Stomach (tissue), 9 donors: ENCODE measurements around the gene PTCD1. TPM values are rescaled to one million over a fixed set of nuclear protein-coding genes. Genes with fewer than 3 reads are reported as not detected.
A peak's percentile ranks its signal among the peaks of the same experiment; 100 is the strongest.

Experiments used
- DNase-seq, 2 donors: peaks; one replicate each; pipeline versions ENCODE4 v3.0.0 to v3.0.0-alpha.2; 2013 to 2019
- H3K27ac ChIP-seq, 5 donors: fragments of 200-600 bp in 4 of 5; sonication (generic) in 4 of 5; one replicate each; pipeline ENCODE4 v1.5.1; 2013 to 2019; ENCODE audit warnings: mild to moderate bottlenecking in 1 of 5, moderate library complexity in 1 of 5
- H3K27me3 ChIP-seq, 3 donors: fragments of 200-600 bp; sonication (generic); one replicate each; pipeline ENCODE4 v1.5.1; 2017 to 2019; ENCODE audit warnings: mixed run types in 1 of 3
- H3K36me3 ChIP-seq, 4 donors: fragments of 200-600 bp; sonication (generic); 1 replicate in 3 of 4; 2 replicates in 1 of 4; pipeline ENCODE4 v1.5.1; 2016 to 2019
- H3K4me1 ChIP-seq, 4 donors: fragments of 200-600 bp; sonication (generic); one replicate each; pipeline ENCODE4 v1.5.1; 2016 to 2019
- H3K4me3 ChIP-seq, 4 donors: fragments of 200-600 bp; sonication (generic) in 3 of 4; one replicate each; pipeline ENCODE4 v1.5.1; 2016 to 2019; ENCODE audit warnings: mild to moderate bottlenecking in 1 of 4
- H3K9me3 ChIP-seq, 4 donors: fragments of 200-600 bp; sonication (generic); one replicate each; pipeline ENCODE4 v1.5.1; 2016 to 2019
- EP300 ChIP-seq: sonication (generic); formaldehyde crosslinking; IDR thresholded peaks from one replicate; pipeline ENCODE4 v1.6.1; 2017; ENCODE audit warnings: antibody characterized with exemption
- POLR2A ChIP-seq, 4 donors: fragments of 450-650 bp; IDR thresholded peaks; one replicate each; pipeline ENCODE4 v1.6.1; 2016; ENCODE audit warnings: antibody characterized with exemption in 4 of 4, control low read depth in 2 of 4, mild to moderate bottlenecking in 1 of 4, moderate library complexity in 1 of 4
- POLR2AphosphoS5 ChIP-seq, 3 donors: sonication (generic); formaldehyde crosslinking; IDR thresholded peaks; one replicate each; pipeline ENCODE4 v1.6.1; 2016; ENCODE audit warnings: antibody characterized with exemption in 3 of 3
- WGBS, 5 donors: extraction: QIAGEN DNeasy Blood & Tissue Kit in 3 of 5; methylation state at CpG; one replicate each; pipeline versions ENCODE4 v1.1.5 to v1.1.7; 2013 to 2018; 5-methylcytosine and 5-hydroxymethylcytosine counted together
- intact Hi-C: fragments of 100-400 bp; cut with DNase I; formaldehyde crosslinking; loops from one replicate; pipeline ENCODE4 v1.15.1; 2023; ENCODE audit warnings: low total_unique reads
- polyA plus RNA-seq, 3 donors: library from polyadenylated mRNA; stranded (reverse); fragments of 200-250 nt; gene quantifications; one replicate each; pipeline ENCODE4 v1.2.3, GENCODE V29; 2013
- total RNA-seq, 5 donors: library from RNA; depleted of rRNA; stranded (reverse); fragments of >200 nt; gene quantifications; one replicate each; pipeline versions ENCODE4 v1.1.0 to v1.2.3, GENCODE V29; 2014 to 2016
- TF ChIP-seq, protein P1 (sequence below), 7 experiments: fragments of 450-650 bp in 4 of 7; fragments of 200-600 bp in 3 of 7; sonication (generic) in 3 of 7; IDR thresholded peaks; one replicate each; pipeline ENCODE4 v1.5.1; 2016 to 2019; ENCODE audit warnings: antibody characterized with exemption in 7 of 7, control low read depth in 2 of 7, mild to moderate bottlenecking in 1 of 7
- donor health status: healthy with polysubstance abuse.
- donor health status: Bipolar disorder and iron deficiency.
- donor health status: healthy.

PTCD1 gene
- total and polyA plus RNA-seq, 8 donors: 0.87 to 3.5 (median 2.3) TPM

- Histone ChIP-seq H3K27me3 (no peaks in the 10 kb centered on the region), H3K4me1 (peaks cover 14 to 25% (median 22%) of the 10 kb centered on the region in 4 donors), H3K9me3 (no peaks in the 10 kb centered on the region), H3K4me3 (no peak overlapping the region), H3K36me3 (peaks cover 16 to 42% (median 40%) of the 10 kb centered on the region in 4 donors), H3K27ac (no peak overlapping the region)
- intact Hi-C loops: no loop called here
- peak in 1 of 2 donors; percentile 22 for DNase-seq
- 48 to 65% (median 60%) methylated on average over 9 of the region's 9 CpGs for WGBS, 5 donors
- TF ChIP-seq EP300: no peak
- TF ChIP-seq, protein P1, sequence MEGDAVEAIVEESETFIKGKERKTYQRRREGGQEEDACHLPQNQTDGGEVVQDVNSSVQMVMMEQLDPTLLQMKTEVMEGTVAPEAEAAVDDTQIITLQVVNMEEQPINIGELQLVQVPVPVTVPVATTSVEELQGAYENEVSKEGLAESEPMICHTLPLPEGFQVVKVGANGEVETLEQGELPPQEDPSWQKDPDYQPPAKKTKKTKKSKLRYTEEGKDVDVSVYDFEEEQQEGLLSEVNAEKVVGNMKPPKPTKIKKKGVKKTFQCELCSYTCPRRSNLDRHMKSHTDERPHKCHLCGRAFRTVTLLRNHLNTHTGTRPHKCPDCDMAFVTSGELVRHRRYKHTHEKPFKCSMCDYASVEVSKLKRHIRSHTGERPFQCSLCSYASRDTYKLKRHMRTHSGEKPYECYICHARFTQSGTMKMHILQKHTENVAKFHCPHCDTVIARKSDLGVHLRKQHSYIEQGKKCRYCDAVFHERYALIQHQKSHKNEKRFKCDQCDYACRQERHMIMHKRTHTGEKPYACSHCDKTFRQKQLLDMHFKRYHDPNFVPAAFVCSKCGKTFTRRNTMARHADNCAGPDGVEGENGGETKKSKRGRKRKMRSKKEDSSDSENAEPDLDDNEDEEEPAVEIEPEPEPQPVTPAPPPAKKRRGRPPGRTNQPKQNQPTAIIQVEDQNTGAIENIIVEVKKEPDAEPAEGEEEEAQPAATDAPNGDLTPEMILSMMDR (IDR thresholded peaks at IDR 0.05): no peak
Observed at GRCh38 chr7:99369767-99370391, 68.7 kb downstream of the PTCD1 start.

- Histone ChIP-seq H3K27ac (no peak overlapping the region), H3K27me3 (no peaks in the 10 kb centered on the region), H3K4me3 (no peak overlapping the region), H3K36me3 (peaks cover 26 to 53% (median 50%) of the 10 kb centered on the region in 4 donors), H3K9me3 (no peaks in the 10 kb centered on the region), H3K4me1 (peaks cover 10 to 21% (median 16%) of the 10 kb centered on the region in 4 donors)
- intact Hi-C loops: no loop called here
- no peak for DNase-seq
- WGBS, 5 donors: 89 to 96% (median 93%) methylated on average over 13 of the region's 13 CpGs
- TF ChIP-seq, protein P1 (IDR thresholded peaks at IDR 0.05): no peak
- TF ChIP-seq POLR2AphosphoS5 (IDR thresholded peaks at IDR 0.05) (no peak), POLR2A (IDR thresholded peaks at IDR 0.05) (no peak), EP300 (no peak)
Observed at GRCh38 chr7:99368750-99369389, 69.7 kb downstream of the PTCD1 start.

Other genes with a start within 250 kb of the PTCD1 start
- gene KPNA7, start 230.7 kb downstream of the PTCD1 start, total RNA-seq: 1 to 10 TPM in 2 of 5 donors, not detected in 3; 1.5 to 4.5 TPM
- 1 to 10 TPM in 1 of 3 donors, under 1 TPM in 2; 0.23 to 4.7 (median 0.62) TPM for gene KPNA7, start 230.7 kb downstream of the PTCD1 start, polyA plus RNA-seq
- gene MYH16, start 166.0 kb downstream of the PTCD1 start, total RNA-seq: under 1 TPM in 1 of 5 donors, not detected in 4; 0.37 TPM
- gene MYH16, start 166.0 kb downstream of the PTCD1 start, polyA plus RNA-seq: under 1 TPM in 1 of 3 donors, not detected in 2; 0.05 TPM
- 100 to 1,000 TPM in 4 of 5 donors, 10 to 100 TPM in 1; 93.3 to 220 (median 117) TPM for gene ARPC1A, start 112.9 kb downstream of the PTCD1 start, total RNA-seq
- 100 to 1,000 TPM; 165 to 344 (median 257) TPM for gene ARPC1A, start 112.9 kb downstream of the PTCD1 start, polyA plus RNA-seq
- gene ARPC1B, start 64.1 kb downstream of the PTCD1 start, total RNA-seq: 100 to 1,000 TPM in 3 of 5 donors, 10 to 100 TPM in 2; 25.1 to 229 (median 113) TPM
- 100 to 1,000 TPM in 2 of 3 donors, 10 to 100 TPM in 1; 89.9 to 196 (median 106) TPM for gene ARPC1B, start 64.1 kb downstream of the PTCD1 start, polyA plus RNA-seq
- 10 to 100 TPM; 22.8 to 79.9 (median 32.3) TPM for gene PDAP1, start 30.2 kb downstream of the PTCD1 start, total RNA-seq
- 100 to 1,000 TPM; 129 to 153 (median 133) TPM for gene PDAP1, start 30.2 kb downstream of the PTCD1 start, polyA plus RNA-seq
- gene BUD31, start 29.8 kb downstream of the PTCD1 start, total RNA-seq: 100 to 1,000 TPM in 1 of 5 donors, 10 to 100 TPM in 4; 58.0 to 122 (median 82.3) TPM
- gene BUD31, start 29.8 kb downstream of the PTCD1 start, polyA plus RNA-seq: 100 to 1,000 TPM; 127 to 155 (median 151) TPM
- gene CPSF4, start 145 bp upstream of the PTCD1 start, total RNA-seq: 10 to 100 TPM in 4 of 5 donors, 1 to 10 TPM in 1; 4.5 to 43.8 (median 28.8) TPM
- gene CPSF4, start 145 bp upstream of the PTCD1 start, polyA plus RNA-seq: 10 to 100 TPM; 24.9 to 31.3 (median 25.6) TPM
- gene ATP5MF, start 27.4 kb upstream of the PTCD1 start, total RNA-seq: 100 to 1,000 TPM in 4 of 5 donors, 1 to 10 TPM in 1; 1.2 to 441 (median 159) TPM
- 1,000 to 10,000 TPM; 1,153 to 1,530 (median 1,469) TPM for gene ATP5MF, start 27.4 kb upstream of the PTCD1 start, polyA plus RNA-seq
- 10 to 100 TPM; 14.6 to 55.6 (median 22.0) TPM for gene ZNF789, start 34.1 kb upstream of the PTCD1 start, total RNA-seq
- gene ZNF789, start 34.1 kb upstream of the PTCD1 start, polyA plus RNA-seq: 1 to 10 TPM; 6.6 to 9.8 (median 7.2) TPM
- gene ZNF394, start 61.5 kb upstream of the PTCD1 start, total RNA-seq: 100 to 1,000 TPM in 1 of 5 donors, 10 to 100 TPM in 4; 16.9 to 177 (median 48.0) TPM
- gene ZNF394, start 61.5 kb upstream of the PTCD1 start, polyA plus RNA-seq: 10 to 100 TPM; 15.7 to 16.7 (median 16.4) TPM
- 10 to 100 TPM in 1 of 5 donors, 1 to 10 TPM in 3, under 1 TPM in 1; 0.58 to 11.4 (median 4.0) TPM for gene ZKSCAN5, start 65.9 kb upstream of the PTCD1 start, total RNA-seq
- 1 to 10 TPM; 2.7 to 3.8 (median 2.9) TPM for gene ZKSCAN5, start 65.9 kb upstream of the PTCD1 start, polyA plus RNA-seq
- 10 to 100 TPM in 1 of 5 donors, 1 to 10 TPM in 2, under 1 TPM in 2; 0.45 to 35.9 (median 3.3) TPM for gene FAM200A, start 113.3 kb upstream of the PTCD1 start, total RNA-seq
- 1 to 10 TPM; 3.1 to 4.2 (median 3.5) TPM for gene FAM200A, start 113.3 kb upstream of the PTCD1 start, polyA plus RNA-seq
- gene ZNF655, start 119.8 kb upstream of the PTCD1 start, total RNA-seq: 100 to 1,000 TPM in 2 of 5 donors, 10 to 100 TPM in 3; 55.8 to 162 (median 94.5) TPM
- gene ZNF655, start 119.8 kb upstream of the PTCD1 start, polyA plus RNA-seq: 10 to 100 TPM; 33.0 to 41.2 (median 37.5) TPM
- gene TMEM225B, start 159.5 kb upstream of the PTCD1 start, total RNA-seq: 1 to 10 TPM in 1 of 5 donors, under 1 TPM in 1, not detected in 3; 0.73 to 4.3 TPM
- gene TMEM225B, start 159.5 kb upstream of the PTCD1 start, polyA plus RNA-seq: 1 to 10 TPM in 1 of 3 donors, under 1 TPM in 1, not detected in 1; 0.75 to 1.2 TPM
- gene ZSCAN25, start 178.1 kb upstream of the PTCD1 start, total RNA-seq: 10 to 100 TPM; 10.7 to 16.2 (median 12.3) TPM
- 1 to 10 TPM; 3.5 to 4.1 (median 3.7) TPM for gene ZSCAN25, start 178.1 kb upstream of the PTCD1 start, polyA plus RNA-seq
- gene CYP3A5, start 241.2 kb upstream of the PTCD1 start, total RNA-seq: 100 to 1,000 TPM in 4 of 5 donors, 10 to 100 TPM in 1; 45.2 to 538 (median 423) TPM
- 10 to 100 TPM; 26.3 to 81.7 (median 44.5) TPM for gene CYP3A5, start 241.2 kb upstream of the PTCD1 start, polyA plus RNA-seq